GM21717 (cell line): ENCODE results near the gene AHNAK2.
A peak's percentile ranks its signal among the peaks of the same experiment; 100 is the strongest.
"Not testable (repeated sequence)": the region's sequence is repeated elsewhere in the genome, so short reads cannot be mapped to it uniquely, and the experiment has no call there.

Experiments used
- ATAC-seq: cut with Tn5 transposase; IDR thresholded peaks from one replicate; pipeline ENCODE4 v1.9.1; 2021; ENCODE audit warnings: mild to moderate bottlenecking, moderate library complexity; ENCODE audit not compliant: unreplicated experiment

AHNAK2 gene

DNA sequence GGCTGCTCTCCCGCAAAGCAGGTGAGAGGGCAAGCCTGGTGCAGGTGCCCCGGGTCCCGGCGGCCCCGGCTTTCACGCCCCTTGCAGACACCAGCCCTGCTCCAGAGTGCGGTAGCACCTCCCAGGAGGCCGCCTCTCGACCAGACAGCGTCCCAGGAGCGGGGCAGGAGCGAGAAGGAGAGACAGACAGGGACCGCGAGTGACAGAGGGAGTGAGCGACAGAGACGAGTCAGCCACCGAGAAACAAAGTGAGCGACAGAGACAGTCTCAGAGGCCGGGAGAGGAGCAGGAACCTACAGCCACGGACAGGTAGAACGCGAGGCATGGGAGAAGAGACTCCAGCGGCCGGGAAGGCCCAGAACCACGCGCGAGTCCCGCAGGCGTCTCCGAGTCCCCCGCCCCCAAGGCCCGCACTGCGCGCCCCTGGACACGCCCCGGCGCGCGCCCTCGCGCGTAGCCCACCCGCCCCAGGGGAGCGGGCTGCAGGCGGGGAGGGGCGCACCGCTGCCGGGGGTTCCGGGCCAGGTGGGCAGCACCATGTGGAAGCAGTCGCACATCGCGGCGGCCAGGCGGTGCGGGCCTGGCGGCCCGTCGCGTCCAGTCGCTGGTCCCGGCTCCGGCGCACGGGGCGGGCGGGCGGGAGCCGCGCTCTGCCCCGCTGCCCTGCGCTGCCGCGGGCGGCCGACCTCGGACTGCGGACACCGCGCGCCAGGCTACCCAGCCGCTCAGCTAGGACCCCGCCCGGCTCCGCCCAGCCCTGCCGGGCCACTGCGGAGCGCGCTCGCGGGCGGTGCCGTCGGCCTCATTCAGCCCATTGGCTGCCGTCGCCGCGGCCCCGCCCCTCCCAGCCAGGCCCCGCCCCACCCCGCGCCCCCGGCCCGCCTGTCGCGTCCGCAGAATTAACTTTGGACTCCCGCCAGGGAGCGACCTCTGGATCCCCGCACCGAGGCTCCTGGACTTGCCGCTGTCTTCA is at the start of gene AHNAK2:
Gene AHNAK2, minus strand, starts transcription at position 694 of the 973 bp plus-strand sequence. Its CDS starts 137 bp downstream, at position 557.
- no peak for ATAC-seq

DNA sequence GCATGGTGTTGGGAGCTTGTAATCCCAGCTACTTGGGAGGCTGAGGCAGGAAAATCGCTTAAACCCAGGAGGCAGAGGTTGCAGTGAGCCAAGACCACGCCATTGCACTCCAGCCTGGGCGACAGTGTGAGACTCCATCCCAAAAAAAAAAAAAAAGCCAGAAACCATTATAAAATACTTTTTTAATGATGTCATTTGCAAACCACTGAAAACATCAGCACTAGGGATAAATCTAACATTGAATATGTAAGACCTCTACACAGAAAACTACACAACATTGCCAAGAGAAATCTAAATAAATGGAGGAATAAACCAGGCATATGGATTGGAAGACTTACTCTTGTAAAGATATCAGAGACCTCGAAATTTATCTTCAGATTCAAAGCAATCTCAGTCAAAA is 49.5 kb upstream of the AHNAK2 start:
- ATAC-seq = not testable (repeated sequence)

DNA sequence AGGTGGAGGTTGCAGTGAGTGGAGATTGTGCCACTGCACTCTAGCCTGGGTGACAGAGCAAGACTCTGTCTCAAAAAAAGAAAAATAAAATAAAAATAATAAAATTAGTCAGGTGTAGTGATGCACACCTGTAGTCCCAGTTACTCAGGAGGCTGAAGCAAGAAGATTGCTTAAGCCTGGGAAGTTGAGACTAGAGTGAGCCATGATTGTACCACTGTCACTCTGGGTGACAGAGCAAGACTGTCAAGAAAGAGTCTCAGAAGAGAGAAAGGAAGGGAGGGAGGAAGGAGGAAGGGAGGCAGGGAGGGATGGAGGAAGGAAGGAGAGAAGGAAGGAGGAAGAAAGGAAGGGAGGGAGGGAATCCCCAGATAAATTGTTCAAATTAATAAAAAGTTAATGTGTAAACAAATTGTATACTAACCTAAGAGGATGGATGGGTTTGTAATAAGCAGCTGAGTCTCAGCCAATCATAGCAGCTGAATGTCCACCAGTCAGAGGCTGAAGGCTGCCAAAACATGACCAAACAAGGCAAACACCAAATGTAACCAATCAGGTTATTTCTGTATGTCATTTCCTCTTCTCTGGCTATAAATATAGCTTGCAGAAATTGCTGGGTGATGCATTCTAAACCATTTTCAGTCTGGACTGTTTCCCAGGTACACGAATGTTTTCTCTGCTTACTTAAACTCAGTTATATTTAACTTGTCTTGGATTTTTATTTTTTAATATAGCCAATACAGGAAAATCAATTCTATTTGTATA is 48.8 kb upstream of the AHNAK2 start:
- no peak for ATAC-seq

DNA sequence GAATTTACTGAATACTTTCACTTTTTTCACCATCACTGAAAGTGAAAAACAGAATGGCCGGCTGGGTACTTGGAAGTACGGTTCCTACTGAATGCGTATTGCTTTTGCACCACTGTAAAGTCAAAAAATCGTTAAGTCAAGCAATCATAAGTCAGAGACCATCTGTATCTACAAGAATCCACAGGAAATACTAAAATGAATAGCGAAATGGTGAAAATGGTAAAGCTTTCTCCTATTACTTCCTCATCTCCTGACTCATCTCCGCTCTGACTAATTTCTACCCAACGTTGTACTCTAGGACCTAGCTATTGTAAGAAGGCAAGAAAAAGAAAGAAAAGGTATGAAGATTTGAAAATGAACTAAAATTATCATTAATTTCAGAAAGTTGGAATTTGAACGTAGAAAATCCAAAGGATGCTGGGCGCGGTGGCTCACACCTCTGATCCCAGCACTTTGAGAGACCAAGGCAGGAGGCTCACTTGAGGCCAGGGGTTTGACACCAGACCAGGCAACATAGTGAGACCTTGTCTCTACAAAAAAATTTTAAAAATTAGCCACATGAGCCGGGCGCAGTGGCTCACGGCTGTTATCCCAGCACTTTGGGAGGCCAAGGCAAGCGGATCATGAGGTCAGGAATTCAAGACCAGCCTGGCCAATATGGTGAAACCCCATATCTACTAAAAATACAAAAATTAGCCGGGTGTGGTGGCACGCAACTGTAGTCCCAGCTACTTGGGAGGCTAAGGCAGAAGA is 48.0 kb upstream of the AHNAK2 start:
- no peak for ATAC-seq

DNA sequence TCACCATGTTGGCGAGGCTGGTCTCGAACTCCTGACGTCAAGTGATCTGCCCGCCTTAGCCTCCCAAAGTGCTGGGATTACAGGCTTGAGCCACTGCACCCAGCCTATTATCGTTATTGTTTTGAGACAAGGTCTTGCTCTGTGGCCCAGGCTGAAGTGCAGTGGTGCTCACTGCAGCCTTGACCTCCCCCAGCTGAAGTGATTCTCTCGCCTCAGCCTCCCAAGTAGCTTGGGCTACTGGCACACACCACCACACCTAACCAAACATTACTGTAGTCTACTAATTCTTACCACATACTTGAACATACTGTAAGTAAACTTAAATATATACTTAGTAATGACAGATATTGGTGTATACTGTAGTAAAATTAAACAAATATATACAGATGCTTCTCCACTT is 47.3 kb upstream of the AHNAK2 start:
- no peak for ATAC-seq

DNA sequence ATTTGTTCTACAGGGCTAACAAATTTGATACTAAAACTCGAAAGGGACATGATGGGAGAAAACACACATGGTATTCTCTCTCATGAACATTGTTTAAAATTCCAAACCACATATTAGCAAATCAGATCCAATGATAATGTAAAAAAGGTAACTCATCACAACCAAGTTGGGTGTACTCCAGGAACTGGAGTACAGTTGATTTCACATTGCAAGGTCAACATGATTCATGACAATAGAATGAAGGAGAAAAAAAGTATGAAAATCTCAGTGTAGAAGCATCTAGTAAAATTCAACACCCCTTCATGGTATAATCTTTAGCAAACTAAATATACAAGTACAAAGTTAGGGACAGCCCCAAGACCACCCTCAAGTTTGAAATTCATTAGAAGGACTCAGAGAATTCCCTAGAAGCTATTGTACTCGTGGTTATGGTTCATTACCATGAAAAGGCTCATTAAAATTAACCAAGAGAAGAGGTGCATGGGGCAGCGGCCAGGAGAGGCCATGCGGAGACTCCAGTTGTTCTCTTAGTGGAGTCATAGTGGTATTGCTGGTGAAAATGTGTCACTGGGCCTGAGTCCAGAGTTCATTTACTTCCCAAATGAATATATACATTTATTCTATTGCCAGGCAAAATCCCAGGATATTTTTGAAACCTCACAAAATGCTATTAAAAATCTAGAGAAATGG is 45.8 kb upstream of the AHNAK2 start:
- ATAC-seq = no peak

DNA sequence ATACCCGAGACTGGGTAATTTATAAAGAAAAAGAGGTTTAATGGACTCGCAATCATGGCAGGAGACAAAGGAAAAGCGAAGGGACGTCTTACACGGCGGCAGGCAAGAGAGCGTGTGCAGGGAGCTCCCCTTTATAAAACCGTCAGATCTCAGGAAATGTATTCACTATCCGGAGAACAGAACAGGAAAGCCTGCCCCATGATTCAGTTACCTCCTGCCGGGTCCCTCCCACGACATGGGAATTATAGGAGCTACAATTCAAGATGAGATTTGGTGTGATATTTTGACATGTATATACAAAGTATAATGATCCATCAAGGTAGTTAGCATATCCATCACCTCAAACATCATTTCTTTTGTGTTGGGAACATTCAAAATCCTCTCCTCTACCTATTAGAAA is 45.0 kb upstream of the AHNAK2 start:
- ATAC-seq = no peak

DNA sequence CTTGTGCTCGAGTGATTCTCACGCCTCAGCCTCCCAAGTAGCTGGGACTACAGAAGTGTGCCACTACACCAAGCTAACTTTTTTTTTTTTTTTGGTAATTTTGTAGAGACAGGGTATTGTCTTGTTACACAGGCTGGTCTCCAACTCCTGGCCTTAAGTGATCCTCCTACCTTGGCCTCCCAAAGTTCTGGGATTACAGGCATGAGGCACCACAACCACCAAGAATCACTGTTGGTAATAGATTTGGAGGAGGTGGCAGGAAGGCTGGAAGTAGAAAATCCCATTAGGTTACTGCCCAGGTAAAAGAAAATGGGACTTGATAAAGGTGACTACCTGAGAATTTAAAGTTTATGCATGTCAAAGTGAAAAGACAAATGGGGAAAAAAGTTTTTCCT is 44.1 kb upstream of the AHNAK2 start:
- ATAC-seq = no peak

DNA sequence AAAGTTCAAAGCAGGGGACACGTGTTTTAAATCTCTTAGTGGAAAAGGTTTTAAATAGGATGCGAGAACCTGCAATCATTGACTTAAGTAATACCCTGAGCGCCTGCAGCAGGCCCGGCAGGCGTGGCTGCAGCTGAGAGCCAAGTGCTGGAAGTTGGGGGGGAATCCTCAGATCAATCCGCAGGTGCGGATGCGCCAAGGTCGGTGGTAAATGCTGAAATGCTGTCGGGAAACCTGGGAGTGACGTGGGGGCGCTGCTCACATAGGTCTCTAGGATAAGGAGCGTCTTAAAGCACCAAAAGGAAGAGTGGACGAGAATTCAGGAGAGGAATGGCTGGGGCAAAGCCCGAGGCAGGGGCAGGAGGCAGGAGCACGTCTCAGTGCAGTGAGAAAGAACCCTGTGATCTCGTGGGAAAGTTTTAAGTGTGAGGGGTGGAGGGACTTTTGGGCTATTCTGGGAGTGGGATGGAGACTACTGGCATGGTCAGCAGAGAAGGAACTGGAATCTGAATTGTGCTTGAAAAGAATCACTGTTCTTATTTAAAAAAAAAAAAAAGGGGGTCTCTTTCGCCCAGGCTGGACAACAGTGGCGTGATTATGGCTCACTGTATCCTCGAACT is 43.6 kb upstream of the AHNAK2 start:
- no peak for ATAC-seq

DNA sequence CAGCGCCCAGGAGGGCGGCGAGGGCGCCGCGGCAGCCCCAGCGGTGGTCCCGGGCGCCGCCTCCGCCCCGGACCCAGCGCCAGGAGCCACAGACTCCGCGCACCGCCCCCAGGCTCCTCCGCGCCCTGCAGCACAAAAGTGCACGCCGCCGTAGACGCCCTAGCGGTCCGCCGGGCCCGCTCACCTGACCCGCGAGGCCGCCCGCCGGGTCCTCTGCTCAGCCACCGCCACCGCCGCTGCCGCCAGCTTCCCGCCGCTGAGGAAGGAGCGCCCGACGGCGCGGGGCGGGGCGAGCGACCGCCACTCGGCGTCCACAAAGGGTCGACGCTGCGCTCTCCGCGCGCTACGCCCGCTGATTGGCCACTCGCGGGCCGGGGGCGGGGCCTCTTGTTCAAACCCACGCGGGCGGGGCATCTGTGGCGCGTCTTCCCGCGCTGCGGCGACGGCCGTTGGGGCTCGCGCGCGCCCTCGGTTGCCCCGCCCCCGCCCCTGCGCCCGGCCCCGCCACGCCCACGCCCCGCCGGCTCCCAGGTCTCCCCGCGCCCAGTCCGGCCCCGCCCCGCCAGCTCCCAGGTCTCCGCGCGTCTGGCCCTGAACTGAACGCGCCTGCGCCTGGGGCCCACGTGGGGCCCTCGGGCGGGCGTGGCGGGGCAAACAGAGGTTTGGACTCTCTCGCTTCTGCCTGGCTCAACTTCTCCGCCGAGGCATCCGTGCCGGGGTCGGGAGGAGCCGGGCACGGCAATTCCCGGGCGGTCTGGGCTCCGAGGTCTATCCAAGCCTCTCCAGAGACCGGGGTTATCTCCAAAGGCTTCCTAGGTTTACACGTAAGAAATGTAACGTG is 42.9 kb upstream of the AHNAK2 start, which contains the start of gene CDCA4:
Gene CDCA4, minus strand, starts transcription at position 269 of the 841 bp plus-strand sequence. CDS start 9,154 bp downstream, outside the sequence.
- peak; percentile 61 for ATAC-seq

DNA sequence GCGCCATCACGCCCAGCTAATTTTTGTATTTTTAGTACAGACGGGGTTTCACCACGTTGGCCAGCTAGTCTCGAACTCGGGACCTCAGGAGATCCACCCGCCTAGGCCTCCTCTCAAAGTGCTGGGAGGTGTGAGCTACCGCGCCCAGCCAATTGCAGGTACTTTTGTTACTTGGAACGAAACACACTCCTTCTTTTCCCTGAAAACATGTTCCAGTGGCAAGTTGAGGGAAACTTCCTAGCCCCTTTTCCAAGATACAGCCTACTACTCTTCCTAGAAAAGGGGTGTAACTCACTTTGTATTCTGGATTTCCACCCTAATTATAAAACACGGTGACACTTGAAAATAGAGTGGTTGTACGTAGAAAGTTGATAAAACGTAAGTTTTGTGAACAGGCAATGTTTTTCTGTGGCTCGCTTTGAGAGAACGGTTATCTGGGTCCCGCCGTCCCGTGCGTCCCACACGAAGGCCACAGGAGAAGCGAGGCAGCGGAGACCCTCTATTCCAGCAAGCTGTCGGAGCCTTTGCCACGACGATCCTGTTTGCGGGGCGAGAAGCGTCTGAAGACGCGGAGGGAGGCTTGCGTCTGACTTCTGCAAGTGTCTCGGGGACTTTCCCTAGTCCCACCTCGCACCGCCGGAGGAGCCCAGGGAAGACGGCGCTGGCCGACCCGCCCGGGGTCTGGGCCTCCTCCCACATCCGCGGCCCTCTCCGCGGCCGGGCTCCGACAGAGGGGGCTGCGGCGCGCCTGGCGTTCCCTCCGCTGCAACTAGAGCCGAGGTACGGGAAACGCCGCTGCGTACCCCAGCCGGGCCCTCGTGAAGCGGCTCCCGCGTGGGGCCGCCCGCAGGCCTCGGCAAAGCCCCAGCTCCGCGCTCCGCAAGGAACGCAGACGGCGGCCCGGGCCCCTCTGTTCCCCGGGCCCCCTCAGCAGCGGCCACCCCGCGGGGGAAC is 42.0 kb upstream of the AHNAK2 start:
- ATAC-seq = peak; percentile 32

DNA sequence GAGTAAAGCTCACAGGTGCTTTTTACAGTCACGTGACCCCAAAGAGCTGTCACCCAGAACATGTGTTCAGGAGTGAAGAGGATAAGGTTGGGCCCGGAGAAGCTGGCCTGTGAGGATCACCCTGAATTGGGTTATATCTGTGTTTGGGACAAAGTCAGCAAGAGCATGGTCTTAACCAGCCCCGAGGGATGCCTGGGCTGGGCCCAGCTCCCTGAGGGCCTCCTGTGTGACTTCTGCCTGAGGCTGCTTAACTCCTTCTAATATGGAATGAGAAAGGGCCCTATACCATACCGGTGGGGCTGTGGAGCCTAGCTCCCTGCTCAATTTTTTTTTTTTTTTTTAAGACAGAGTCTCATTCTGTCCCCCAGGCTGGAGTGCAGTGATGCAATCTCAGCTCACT is 40.2 kb upstream of the AHNAK2 start:
- ATAC-seq = no peak

DNA sequence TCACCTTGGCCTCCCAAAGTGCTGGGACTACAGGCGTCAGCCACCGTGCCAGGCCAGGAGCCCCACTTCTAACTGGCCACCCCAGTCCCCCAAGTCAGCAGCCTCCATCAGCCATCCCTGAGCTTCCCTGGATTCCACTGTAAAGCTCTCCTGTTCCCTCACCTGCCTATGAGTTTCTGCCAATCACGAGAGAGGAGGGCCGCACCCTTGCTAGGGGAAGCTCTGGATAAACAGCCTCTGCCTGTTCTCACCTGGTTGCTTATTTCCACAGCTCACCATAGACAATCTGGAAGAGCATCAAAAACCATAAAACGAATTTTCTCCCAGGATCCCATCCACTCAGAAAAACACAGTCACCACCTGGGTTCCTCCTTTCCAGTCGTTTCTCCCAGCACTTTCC is 37.7 kb upstream of the AHNAK2 start:
- ATAC-seq = no peak

DNA sequence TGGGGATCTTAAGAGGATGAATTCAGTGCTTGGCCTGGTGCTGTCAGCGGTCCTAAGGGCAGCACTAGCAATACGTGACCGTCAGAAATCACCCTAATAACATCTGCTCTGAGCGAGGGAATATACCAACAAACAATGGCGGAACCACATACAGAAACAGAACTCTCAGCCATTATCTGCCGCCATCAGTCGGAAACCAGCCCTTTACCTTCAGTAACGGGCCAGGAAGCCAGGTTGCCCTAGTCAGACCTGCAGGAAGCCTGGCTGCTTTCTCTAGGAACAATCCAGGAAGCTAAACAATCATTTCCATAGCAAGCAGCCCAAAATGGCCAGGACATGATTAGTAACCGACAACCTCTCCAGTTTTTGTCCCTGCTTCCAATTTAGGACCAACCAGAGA is 37.1 kb upstream of the AHNAK2 start:
- no peak for ATAC-seq

DNA sequence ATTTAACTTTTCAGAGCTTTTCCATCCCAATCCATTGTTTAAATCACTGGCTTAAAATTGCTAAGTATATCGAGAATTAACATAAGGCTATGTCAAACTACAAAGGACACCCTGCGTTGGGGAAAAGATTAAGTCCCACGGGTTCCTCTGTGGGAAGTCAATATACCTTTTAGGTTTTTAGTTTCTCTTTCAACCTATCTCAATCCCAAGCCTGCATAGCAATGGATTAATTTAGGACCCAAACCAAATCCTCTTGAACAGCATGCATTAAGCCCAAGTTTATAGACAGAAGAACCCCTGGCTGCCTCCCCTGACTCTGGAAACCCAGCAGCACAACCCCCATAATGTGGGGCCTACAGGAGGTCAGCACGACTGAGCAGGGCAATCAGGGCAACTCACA is 36.5 kb upstream of the AHNAK2 start:
- ATAC-seq = no peak

DNA sequence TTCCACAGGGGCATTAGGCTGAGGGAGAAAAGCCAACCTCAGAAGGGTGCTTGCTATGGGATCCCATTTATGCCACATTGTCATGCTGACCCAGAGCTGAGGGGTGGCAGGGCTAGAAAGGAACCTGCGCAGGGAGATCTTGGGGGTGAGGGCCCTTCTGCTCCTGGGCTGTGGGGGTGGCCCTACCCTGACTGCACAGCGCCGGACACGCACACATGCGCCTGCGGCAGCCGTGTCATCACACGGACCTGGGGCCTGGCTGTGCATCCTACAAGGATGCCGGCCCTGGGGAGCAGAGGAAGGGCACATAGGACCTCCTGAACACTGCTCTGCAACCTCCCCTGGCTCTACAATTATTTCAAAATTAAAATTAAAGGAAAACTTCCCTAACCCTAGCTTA is 35.9 kb upstream of the AHNAK2 start:
- ATAC-seq = no peak

DNA sequence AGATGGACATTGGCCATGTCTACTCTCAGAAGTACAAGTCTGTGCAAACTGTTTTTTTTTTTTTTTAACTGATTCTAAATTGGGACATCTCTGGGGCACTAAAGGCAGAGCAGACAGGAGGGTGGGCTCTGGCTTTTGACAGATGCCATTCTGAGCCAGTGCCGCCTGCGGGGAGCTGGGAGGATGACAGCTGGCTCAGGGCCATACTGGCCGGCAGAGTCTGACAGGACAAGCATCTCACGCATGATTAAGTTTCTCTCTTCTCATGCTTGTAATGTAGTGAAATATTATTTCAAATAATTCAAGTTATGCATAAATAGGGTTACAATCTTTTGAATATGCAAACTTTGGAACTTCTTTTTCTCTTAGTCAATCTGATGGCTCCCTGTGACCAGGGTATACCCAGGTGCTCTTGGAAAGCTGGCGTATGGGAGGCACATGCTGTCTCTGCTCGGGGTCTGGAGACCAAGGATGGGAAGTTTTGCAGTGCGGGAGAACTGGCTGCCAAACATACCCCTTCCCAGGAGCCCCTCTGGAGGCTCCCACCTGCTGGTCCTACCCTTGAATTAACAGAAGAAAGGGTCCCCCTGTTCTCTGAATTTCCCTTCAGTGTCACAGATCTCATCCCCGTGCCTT is 35.1 kb upstream of the AHNAK2 start:
- ATAC-seq = no peak
